Activated CD8-positive, alpha-beta T cell treated with anti-CD3 and anti-CD28 coated beads, Interleukin-2, amount 10 ng/mL, durations not matched to agents 7 days and 5 days (primary cell): ENCODE measurements around the gene NOP9. TPM values are rescaled to one million over a fixed set of nuclear protein-coding genes. Genes with fewer than 3 reads are reported as not detected.

Experiments used
- ATAC-seq: fragments of 150-1000 bp; cut with Tn5 transposase; one replicate; pipeline ENCODE4 v1.10.0; 2021; ENCODE audit warnings: moderate library complexity
- CTCF ChIA-PET: fragments of 350-600 bp; sonication (Branson Sonifier 250); formaldehyde crosslinking; loops from one replicate; lab custom pipeline; 2021; ENCODE audit warnings: antibody characterized with exemption; lab: Charles Lee
- POLR2A ChIA-PET: fragments of 350-600 bp; sonication (Branson Sonifier 250); formaldehyde crosslinking; loops from one replicate; lab custom pipeline; 2021; ENCODE audit warnings: antibody characterized with exemption; lab: Charles Lee
- DNase-seq: peaks from one replicate; pipeline ENCODE4 v3.0.0-alpha.2; 2020
- H3K27ac Mint-ChIP-seq: one replicate; pipeline ENCODE4 v1.8.0; 2021; ENCODE audit warnings: mild to moderate bottlenecking, mixed read lengths
- H3K27me3 Mint-ChIP-seq: one replicate; pipeline ENCODE4 v1.8.0; 2021; ENCODE audit warnings: low read depth, mixed read lengths
- H3K36me3 Mint-ChIP-seq: one replicate; pipeline ENCODE4 v1.8.0; 2021; ENCODE audit warnings: low read depth, mixed read lengths
- H3K4me1 Mint-ChIP-seq: one replicate; pipeline ENCODE4 v1.8.0; 2021; ENCODE audit warnings: low read depth, mixed read lengths
- H3K4me3 Mint-ChIP-seq: one replicate; pipeline ENCODE4 v1.8.0; 2021; ENCODE audit warnings: mild to moderate bottlenecking, mixed read lengths
- H3K9me3 Mint-ChIP-seq: one replicate; pipeline ENCODE4 v1.8.0; 2022; ENCODE audit warnings: mixed read lengths; ENCODE audit not compliant: insufficient read depth
- total RNA-seq, 2 experiments: library from RNA; stranded (reverse); gene quantifications; one replicate each; pipeline ENCODE4 v1.2.3, GENCODE V29; 2021

The NOP9 gene
- total RNA-seq, 2 experiments from 2014 or later, result 35.2 to 36.7 TPM

GRCh38 chr14:24309538-24310264 is 10.1 kb downstream of the NOP9 start, which contains the start of gene LTB4R2:
Gene LTB4R2, plus strand, starts transcription at chr14:24310140. Its CDS starts 525 bp downstream, at chr14:24310665.
- H3K36me3 Mint-ChIP-seq, result peaks cover 79% of the 10 kb centered on the region
- H3K4me1 Mint-ChIP-seq, result peaks cover 73% of the 10 kb centered on the region
- peak within 1 kb of the TSS; percentile 72 for H3K4me3 Mint-ChIP-seq
- CTCF ChIA-PET, result interaction anchor here (0.8 to 26.4 kb wide), 20 partner anchors 10 to 192 kb away, joined by 3 to 801 read pairs (median 12); partner anchors contain the start of genes ADCY4, CBLN3, DHRS1 and GMPR2
- no peaks in the 10 kb centered on the region for H3K27me3 Mint-ChIP-seq
- no peaks in the 10 kb centered on the region for H3K9me3 Mint-ChIP-seq
- POLR2A ChIA-PET, result interaction anchor here (0.7 to 4.4 kb wide), 12 partner anchors 9 to 174 kb away, joined by 3 to 23 read pairs (median 4); partner anchors contain the start of genes CBLN3, CHMP4A, DHRS1 and IRF9
- ATAC-seq (no peak), DNase-seq (no peak)
- H3K27ac Mint-ChIP-seq, result peak within 1 kb of the TSS; percentile 94

GRCh38 chr14:24310265-24310645 is 10.6 kb downstream of the NOP9 start:
- no peaks in the 10 kb centered on the region for H3K9me3 Mint-ChIP-seq
- peak overlapping the region; percentile 94 for H3K27ac Mint-ChIP-seq
- H3K4me3 Mint-ChIP-seq, result peak overlapping the region; percentile 72
- H3K4me1 Mint-ChIP-seq, result peaks cover 78% of the 10 kb centered on the region
- ChIA-PET CTCF (interaction anchor here (0.8 to 26.4 kb wide), 14 partner anchors 11 to 149 kb away, joined by 3 to 801 read pairs (median 30); partner anchors contain the start of genes ADCY4, CBLN3, DHRS1 and GMPR2), POLR2A (interaction anchor here (0.6 to 4.4 kb wide), 13 partner anchors 8 to 174 kb away, joined by 3 to 23 read pairs (median 4); partner anchors contain the start of genes CBLN3, CHMP4A, DHRS1 and IRF9)
- no peak for ATAC-seq
- peaks cover 76% of the 10 kb centered on the region for H3K36me3 Mint-ChIP-seq
- no peak for DNase-seq
- H3K27me3 Mint-ChIP-seq, result no peaks in the 10 kb centered on the region

GRCh38 chr14:24310646-24311604 is 11.3 kb downstream of the NOP9 start, which contains the start of gene LTB4R:
Gene LTB4R, plus strand, starts transcription at chr14:24311502. Its CDS starts 4,150 bp downstream, at chr14:24315652.
- POLR2A ChIA-PET, result interaction anchor here (0.6 to 4.4 kb wide), 18 partner anchors 8 to 230 kb away, joined by 3 to 23 read pairs (median 4); partner anchors contain the start of genes CBLN3, CHMP4A, DHRS1 and IRF9
- Mint-ChIP-seq H3K36me3 (peaks cover 75% of the 10 kb centered on the region), H3K4me3 (peak within 1 kb of the TSS; percentile 72), H3K27me3 (no peaks in the 10 kb centered on the region), H3K4me1 (peaks cover 84% of the 10 kb centered on the region), H3K9me3 (no peaks in the 10 kb centered on the region), H3K27ac (peak within 1 kb of the TSS; percentile 94)
- CTCF ChIA-PET, result interaction anchor here (0.8 to 26.4 kb wide), 14 partner anchors 11 to 174 kb away, joined by 3 to 801 read pairs (median 8); partner anchors contain the start of genes ADCY4, CBLN3, DHRS1 and GMPR2
- ATAC-seq, result peak; percentile 89
- DNase-seq, result peak; percentile 77

GRCh38 chr14:24311837-24312615 is 12.4 kb downstream of the NOP9 start:
- Mint-ChIP-seq H3K27ac (peak overlapping the region; percentile 94), H3K9me3 (no peaks in the 10 kb centered on the region), H3K4me1 (peaks cover 85% of the 10 kb centered on the region), H3K4me3 (peak overlapping the region; percentile 72), H3K27me3 (no peaks in the 10 kb centered on the region), H3K36me3 (peaks cover 65% of the 10 kb centered on the region)
- ChIA-PET POLR2A (interaction anchor here (0.6 to 4.4 kb wide), 9 partner anchors 9 to 231 kb away, joined by 3 to 23 read pairs (median 4); partner anchors contain the start of genes CBLN3, DHRS1, KHNYN and NOP9), CTCF (interaction anchor here (0.9 to 26.4 kb wide), 10 partner anchors 10 to 175 kb away, joined by 3 to 801 read pairs (median 72); partner anchors contain the start of genes ADCY4, CBLN3, DHRS1 and GMPR2)
- DNase-seq (no peak), ATAC-seq (no peak)

- POLR2A ChIA-PET, result interaction anchor here (0.6 to 4.4 kb wide), 8 partner anchors 10 to 1347 kb away, joined by 3 to 23 read pairs (median 4); partner anchors contain the start of genes CBLN3, DHRS1, KHNYN and NOP9
- no peak for ATAC-seq
Observed at GRCh38 chr14:24312736-24313507, 13.3 kb downstream of the NOP9 start.

GRCh38 chr14:24313913-24314312 is 14.3 kb downstream of the NOP9 start:
- Mint-ChIP-seq H3K9me3 (no peaks in the 10 kb centered on the region), H3K4me1 (peaks cover 75% of the 10 kb centered on the region)
- ATAC-seq, result no peak

More at GRCh38 chr14:24312736-24313507, 13.3 kb downstream of the NOP9 start:
- CTCF ChIA-PET, result interaction anchor here (0.8 to 26.4 kb wide), 9 partner anchors 9 to 124 kb away, joined by 3 to 801 read pairs (median 87); partner anchors contain the start of genes ADCY4, CBLN3, DHRS1 and GMPR2
- peaks cover 2% of the 10 kb centered on the region for H3K27me3 Mint-ChIP-seq
- H3K36me3 Mint-ChIP-seq, result peaks cover 63% of the 10 kb centered on the region
- peaks cover 83% of the 10 kb centered on the region for H3K4me1 Mint-ChIP-seq
- H3K4me3 Mint-ChIP-seq, result peak overlapping the region; percentile 72
- H3K9me3 Mint-ChIP-seq, result no peaks in the 10 kb centered on the region
- DNase-seq, result peak; percentile 72
- H3K27ac Mint-ChIP-seq, result peak overlapping the region; percentile 94

GRCh38 chr14:24314377-24315193 is 14.9 kb downstream of the NOP9 start:
- Mint-ChIP-seq H3K27ac (peak overlapping the region; percentile 94), H3K9me3 (no peaks in the 10 kb centered on the region), H3K4me3 (peak overlapping the region; percentile 72), H3K36me3 (peaks cover 48% of the 10 kb centered on the region), H3K27me3 (peaks cover 9% of the 10 kb centered on the region), H3K4me1 (peaks cover 69% of the 10 kb centered on the region)
- ChIA-PET CTCF (interaction anchor here (1.3 to 26.4 kb wide), 5 partner anchors 8 to 116 kb away, joined by 3 to 801 read pairs (median 94); partner anchors contain the start of genes ADCY4, CBLN3, GMPR2 and KHNYN), POLR2A (interaction anchor here (1.2 to 4.4 kb wide), 4 partner anchors 14 to 116 kb away, joined by 3 to 23 read pairs (median 5); partner anchors contain the start of genes CBLN3, KHNYN and TINF2)
- no peak for ATAC-seq
- DNase-seq, result no peak

More at GRCh38 chr14:24313913-24314312, 14.3 kb downstream of the NOP9 start:
- POLR2A ChIA-PET, result interaction anchor here (1.2 to 4.4 kb wide), 4 partner anchors 15 to 117 kb away, joined by 3 to 23 read pairs (median 5); partner anchors contain the start of genes CBLN3, KHNYN and TINF2
- H3K36me3 Mint-ChIP-seq, result peaks cover 54% of the 10 kb centered on the region
- peak overlapping the region; percentile 94 for H3K27ac Mint-ChIP-seq
- H3K4me3 Mint-ChIP-seq, result peak overlapping the region; percentile 72
- H3K27me3 Mint-ChIP-seq, result peaks cover 6% of the 10 kb centered on the region
- no peak for DNase-seq
- CTCF ChIA-PET, result interaction anchor here (0.8 to 26.4 kb wide), 6 partner anchors 9 to 117 kb away, joined by 3 to 801 read pairs (median 50); partner anchors contain the start of genes ADCY4, CBLN3, GMPR2 and KHNYN

- Mint-ChIP-seq H3K36me3 (peaks cover 45% of the 10 kb centered on the region), H3K4me1 (peaks cover 61% of the 10 kb centered on the region), H3K27me3 (peaks cover 15% of the 10 kb centered on the region), H3K27ac (peak overlapping the region; percentile 39), H3K9me3 (no peaks in the 10 kb centered on the region), H3K4me3 (no peak overlapping the region)
- ChIA-PET CTCF (interaction anchor here (9.2 kb wide), 1 partner anchor 15 kb away, joined by 142 read pairs; the partner anchor contains the start of gene ADCY4), POLR2A (no interaction called here)
- ATAC-seq, result no peak
- no peak for DNase-seq
Observed at GRCh38 chr14:24315243-24315806, 15.7 kb downstream of the NOP9 start.
